SK-N-MC (cell line): Measurements from ENCODE around the gene OAS3.
"Not testable (repeated sequence)": the region's sequence is repeated elsewhere in the genome, so short reads cannot be mapped to it uniquely, and the experiment has no call there.

Experiments
- EZH2 ChIP-seq: fragments of 200-600 bp; sonication (generic); IDR thresholded peaks from one replicate; pipeline ENCODE4 v1.6.1; 2017; ENCODE audit warnings: antibody characterized with exemption
- FOXP2 ChIP-seq: optimal IDR thresholded peaks from 2 replicates; pipeline ENCODE3; 2011; ENCODE audit warnings: mild to moderate bottlenecking, moderate library complexity; ENCODE audit not compliant: insufficient read depth; ENCODE audit errors: extremely low read length, control extremely low read depth
- POLR2AphosphoS5 ChIP-seq: IDR thresholded peaks from 2 replicates; pipeline ENCODE4 v1.6.1; 2012; ENCODE audit warnings: mild to moderate bottlenecking, low read depth, low read length, borderline replicate concordance

GRCh38 chr12:112957125-112957524 lies 18.9 kb downstream of the OAS3 start:
- not testable (repeated sequence) for TF ChIP-seq POLR2AphosphoS5, EZH2, FOXP2
